ENCODE measurements around the gene GMCL2.
"Not testable (repeated sequence)": the region's sequence is repeated elsewhere in the genome, so short reads cannot be mapped to it uniquely, and the experiment has no call there.

Gene GMCL2

GRCh38 chr5:178204935-178205748 is 18.0 kb upstream of the GMCL2 start:
- DNase-seq (ENCODE audit: low read depth) = peak; percentile 48

DNA sequence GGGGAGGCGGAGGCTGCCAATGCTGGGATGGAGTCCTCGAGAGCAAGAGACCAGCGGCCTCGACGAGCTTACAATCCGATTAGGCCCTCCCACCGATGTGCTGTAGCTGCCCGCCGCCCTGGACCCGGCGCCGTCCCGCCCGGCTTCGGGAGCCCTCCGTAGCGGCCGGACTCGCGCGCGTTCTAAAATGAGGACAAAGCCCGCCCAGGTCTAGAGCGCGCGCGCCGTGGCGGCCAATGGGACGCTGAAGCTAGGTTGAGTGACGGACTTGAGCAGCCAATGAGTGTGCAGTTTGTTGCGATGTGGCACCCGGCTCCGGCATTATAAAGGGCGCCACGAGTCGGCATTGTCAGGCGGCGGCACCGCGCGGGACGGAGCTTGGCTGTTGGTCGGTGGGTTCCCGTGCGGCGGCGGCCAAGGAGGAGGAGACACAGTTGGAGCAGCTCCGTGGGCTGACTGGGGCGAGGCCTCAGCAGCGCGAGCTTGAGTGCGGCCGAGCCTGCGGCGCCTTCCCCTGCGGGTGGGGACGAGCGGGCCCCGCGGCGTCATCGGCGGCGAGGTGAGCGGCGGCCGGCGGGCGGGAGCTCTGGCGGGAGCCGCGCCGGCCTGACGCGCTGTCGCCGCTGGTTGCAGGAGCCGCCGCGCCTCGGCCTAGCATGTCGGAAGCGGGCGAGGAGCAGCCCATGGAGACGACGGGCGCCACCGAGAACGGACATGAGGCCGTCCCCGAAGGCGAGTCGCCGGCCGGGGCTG is 17.2 kb upstream of the GMCL2 start, which contains the start of gene HNRNPAB:
HNRNPAB (plus strand) TSS at position 352 of the 753 bp plus-strand sequence; CDS start at position 657, 305 bp downstream.
- peak; percentile 94 for DNase-seq (ENCODE audit: low read depth)

- DNase-seq (ENCODE audit: low read depth) = no peak
Measured at GRCh38 chr5:178203670-178204181, 16.6 kb upstream of the GMCL2 start.

DNA sequence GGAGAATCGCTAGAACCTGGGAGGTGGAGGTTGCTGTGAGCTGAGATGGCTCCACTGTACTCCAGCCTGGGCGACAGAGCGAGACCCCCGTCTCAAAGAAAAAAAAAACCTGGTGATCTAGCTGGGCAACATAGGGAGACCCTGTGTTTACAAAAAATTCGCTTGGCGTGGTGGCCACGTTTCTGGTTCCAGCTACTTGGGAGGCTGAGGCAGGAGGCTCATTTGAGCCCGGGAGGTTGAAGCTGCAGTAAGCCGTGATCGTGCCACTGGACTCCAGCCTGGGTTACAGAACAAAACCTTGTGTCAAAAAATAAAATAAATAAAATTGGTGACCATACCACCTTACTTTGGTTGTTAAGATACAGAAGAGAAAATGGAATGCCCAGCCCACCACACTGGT is 15.4 kb upstream of the GMCL2 start:
- no peak for DNase-seq (ENCODE audit: low read depth)

DNA sequence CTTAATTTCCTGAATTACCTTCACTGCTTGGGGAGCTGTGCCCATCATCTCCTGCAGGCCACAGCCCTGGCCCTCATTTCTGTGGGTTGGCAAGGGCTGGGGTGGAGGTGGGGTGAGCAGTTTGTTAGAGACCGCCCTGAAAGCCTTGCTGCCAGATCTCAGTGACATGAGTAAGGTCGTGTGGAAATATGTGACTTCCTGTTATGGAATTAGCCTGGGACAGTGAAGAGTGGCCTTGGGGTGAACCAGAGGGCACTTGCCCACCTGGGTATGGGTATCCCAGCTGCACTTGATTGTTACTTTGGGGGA is 14.7 kb upstream of the GMCL2 start:
- no peak for DNase-seq (ENCODE audit: low read depth)

DNA sequence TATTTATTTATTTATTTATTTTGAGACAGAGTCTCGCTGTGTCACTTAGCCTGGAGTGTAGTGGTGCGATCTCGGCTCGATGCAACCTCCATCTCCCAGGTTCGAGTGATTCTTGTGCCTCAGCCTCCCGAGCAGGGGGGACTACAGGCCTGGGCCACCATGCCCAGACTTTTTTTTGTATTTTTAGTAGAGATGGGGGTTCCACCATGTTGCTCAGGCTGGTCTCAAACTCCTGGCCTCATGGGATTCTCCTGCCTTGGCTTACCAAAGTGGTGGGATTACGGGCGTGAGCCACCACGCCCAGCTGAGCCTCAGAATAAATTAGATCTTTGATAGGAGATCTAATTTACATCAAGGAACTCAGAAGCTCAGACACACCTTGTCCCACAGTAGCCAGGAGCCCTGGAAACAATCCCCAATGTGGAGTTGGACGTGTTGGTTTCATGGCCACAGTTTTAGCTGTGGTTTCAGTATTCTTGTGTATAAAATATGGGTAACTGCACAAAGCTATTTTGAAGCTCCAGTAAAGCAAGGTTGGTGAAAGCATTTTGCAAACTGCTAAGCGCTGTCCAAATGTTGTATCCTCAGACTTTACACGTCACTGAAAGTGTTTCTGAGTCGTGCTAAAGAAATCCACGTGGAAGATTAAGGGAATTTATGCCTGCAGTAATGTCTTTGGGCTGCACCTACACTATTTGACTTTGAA is 14.2 kb upstream of the GMCL2 start:
- no peak for DNase-seq (ENCODE audit: low read depth)

- no peak for DNase-seq (ENCODE audit: low read depth)
Measured at GRCh38 chr5:178199581-178200434, 12.6 kb upstream of the GMCL2 start.

DNA sequence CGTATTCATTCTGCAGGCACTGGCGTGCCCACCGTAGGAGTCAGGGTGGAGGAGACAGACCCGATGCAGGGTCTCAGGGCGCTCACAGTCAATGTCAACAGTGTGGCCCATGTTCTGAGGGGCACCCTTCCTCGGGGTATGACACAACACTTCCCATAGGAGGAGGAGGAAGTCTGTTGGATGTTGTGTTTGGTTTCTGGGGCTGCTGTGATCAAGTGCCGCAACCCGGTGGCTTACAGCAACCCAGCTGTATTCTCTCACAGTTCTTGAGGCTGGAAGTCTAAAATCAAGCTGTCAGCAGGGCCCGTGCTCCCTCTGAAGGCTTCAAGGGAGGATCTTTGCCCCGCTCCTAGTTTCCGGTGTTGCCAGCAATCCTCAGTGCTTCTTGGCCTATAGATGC is 11.5 kb upstream of the GMCL2 start:
- no peak for DNase-seq (ENCODE audit: low read depth)

GRCh38 chr5:178198151-178198550 is 11.0 kb upstream of the GMCL2 start:
- not testable (repeated sequence) for DNase-seq (ENCODE audit: low read depth)

GRCh38 chr5:178196986-178197385 is 9.8 kb upstream of the GMCL2 start:
- no peak for DNase-seq (ENCODE audit: low read depth)

DNA sequence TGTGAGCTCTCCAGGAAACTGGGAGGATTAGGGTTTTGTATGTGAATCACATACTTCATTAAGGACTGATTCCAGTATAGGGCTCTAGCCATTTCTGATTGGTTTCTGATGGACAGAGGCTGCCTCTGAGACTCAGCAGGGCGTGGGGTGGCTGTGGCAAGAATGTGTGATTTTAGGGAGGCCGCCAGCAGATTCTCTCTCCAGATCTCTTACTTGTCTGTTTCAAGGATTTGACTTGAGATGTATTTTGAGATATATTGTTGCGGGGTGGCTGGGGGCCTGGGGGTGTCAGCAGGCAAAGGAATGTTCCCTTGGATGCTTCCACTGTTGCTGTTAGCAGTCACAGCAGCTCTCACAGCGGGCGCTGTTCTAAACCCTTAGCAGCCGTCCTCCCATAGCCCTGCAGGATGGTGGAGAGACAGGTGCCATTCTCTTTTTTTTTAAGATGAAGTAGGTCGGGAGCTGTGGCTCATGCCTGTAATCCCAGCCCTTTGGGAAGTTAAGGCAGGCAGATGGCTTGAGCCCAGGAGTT is 9.2 kb upstream of the GMCL2 start:
- no peak for DNase-seq (ENCODE audit: low read depth)

GRCh38 chr5:178194026-178194425 is 6.9 kb upstream of the GMCL2 start:
- DNase-seq (ENCODE audit: low read depth) = no peak

GRCh38 chr5:178193251-178193809 is 6.2 kb upstream of the GMCL2 start:
- DNase-seq (ENCODE audit: low read depth) = no peak

DNA sequence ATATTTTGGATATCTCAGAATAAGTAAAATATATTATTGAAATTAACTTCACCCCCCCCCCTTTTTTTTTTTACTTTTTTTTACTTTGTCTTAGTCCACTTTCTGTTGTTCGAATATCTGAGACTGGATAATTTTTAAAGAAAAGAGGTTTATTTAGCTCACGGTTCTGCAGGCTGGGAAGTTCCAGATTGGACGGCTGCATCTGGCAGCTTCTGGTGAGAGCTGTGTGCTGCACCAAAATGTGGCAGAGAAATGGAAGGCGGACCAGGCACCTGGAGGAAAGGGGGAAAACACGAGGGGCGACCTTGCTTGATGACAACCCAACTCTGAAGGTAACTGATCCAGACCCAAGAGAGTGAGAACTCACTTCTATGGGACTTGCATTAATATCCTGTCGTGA is 5.6 kb upstream of the GMCL2 start:
- no peak for DNase-seq (ENCODE audit: low read depth)

GRCh38 chr5:178192244-178192643 is 5.1 kb upstream of the GMCL2 start:
- no peak for DNase-seq (ENCODE audit: low read depth)

DNA sequence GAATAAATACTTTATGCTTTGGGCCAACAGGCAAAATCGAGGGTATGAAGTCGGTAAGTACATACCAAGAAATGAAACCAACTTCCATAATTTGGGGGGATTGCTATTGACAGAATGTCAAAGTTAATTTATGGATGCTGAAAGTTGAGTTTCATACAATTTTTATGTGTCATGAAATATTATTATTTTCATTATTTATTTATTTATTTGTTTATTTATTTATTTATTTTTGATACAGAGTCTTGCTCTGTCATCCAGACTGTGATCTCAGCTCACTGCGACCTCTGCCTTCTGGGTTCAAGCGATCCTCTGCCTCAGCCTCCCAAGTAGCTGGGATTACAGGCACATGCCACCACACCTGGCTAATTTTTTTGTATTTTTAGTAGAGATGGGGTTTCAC is 4.5 kb upstream of the GMCL2 start:
- no peak for DNase-seq (ENCODE audit: low read depth)

DNA sequence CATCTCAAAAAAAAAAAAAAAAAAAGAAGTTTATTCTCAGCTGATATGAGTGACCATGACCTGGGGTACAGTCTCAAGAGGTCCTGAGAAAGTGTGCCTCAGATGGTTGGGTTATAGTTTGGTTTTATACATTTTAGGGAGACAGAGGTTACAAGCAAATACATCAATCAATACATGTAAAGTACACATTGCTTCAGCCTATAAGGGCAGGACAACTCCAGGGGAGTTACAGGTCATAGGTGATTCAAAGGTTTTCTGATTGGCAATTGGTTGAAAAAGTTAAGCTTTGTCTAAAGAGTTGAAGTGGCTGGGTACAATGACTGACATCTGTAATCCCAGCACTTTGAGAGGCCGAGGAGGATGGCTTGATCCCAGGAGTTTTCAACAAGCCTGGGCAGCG is 2.3 kb upstream of the GMCL2 start:
- no peak for DNase-seq (ENCODE audit: low read depth)

DNA sequence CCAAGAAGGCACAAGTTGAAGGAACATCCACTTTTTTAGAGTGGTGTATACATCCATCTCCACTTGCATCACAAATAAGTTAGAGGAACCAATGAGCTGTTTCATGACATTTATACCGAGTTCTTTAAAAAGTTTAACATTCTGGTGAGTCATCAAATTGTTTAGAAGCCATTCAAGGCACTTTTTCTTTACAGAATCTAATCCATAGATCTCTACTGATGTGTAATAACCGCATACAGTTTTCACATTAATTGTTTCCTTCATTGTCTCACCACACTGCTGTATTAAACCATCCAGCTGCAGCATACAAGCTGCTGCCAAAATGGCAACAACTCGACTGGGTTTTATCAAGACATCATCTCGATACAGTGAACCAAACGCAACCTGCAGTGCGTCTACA is 744 bp downstream of the GMCL2 start:
- DNase-seq (ENCODE audit: low read depth) = no peak

GRCh38 chr5:178182158-178182876 is 4.9 kb downstream of the GMCL2 start:
- DNase-seq (ENCODE audit: low read depth) = no peak

DNA sequence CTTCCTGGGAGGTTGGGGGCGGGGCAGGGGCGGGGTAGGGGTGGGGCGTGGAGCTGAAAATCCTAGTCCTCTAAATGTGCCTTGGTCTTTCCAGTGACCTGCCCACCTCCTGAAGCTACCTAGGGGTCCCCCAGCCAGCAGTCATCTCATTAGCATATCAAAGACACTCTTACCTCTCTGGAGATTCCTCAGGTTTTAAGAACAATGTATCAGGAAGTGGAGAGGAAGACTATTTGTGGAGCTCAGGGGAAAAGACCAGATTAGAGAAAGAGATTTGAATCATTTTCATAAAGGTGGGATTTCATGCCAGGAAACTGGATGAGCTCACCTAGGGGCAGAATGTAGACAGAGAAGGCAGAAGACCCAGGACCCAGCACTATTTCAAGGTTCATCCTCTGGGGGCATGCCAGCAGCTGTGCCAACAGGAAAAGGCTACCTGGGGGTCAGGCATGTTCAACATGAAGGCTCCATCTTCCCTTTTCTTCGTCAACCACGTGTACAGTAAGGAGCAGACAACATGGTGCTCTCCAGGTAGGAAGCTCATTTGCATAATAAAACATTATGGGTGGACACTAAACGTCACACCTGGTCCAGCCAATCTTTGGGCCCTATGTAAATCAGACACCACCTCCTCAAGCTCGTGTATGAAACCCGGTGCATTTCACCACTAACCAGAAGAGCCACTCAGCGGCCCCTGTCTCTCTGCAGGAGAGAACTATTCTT is 6.9 kb downstream of the GMCL2 start:
- no peak for DNase-seq (ENCODE audit: low read depth)
